Chondrocyte (in vitro differentiated cells): Measurements from ENCODE around the gene HSPG2. TPM values are rescaled to one million over a fixed set of nuclear protein-coding genes. Genes with fewer than 3 reads are reported as not detected.

Experiments used
- DNase-seq: peaks from one replicate; pipeline ENCODE4 v3.0.0; 2021; ENCODE audit warnings: mixed read lengths, low spot score
- H3K27ac Mint-ChIP-seq: one replicate; pipeline ENCODE4 v1.8.0; 2021; ENCODE audit warnings: mild to moderate bottlenecking, moderate library complexity, mixed read lengths; ENCODE audit not compliant: unreplicated experiment
- H3K27me3 Mint-ChIP-seq: 2 replicates; pipeline ENCODE4 v1.8.0; 2021; ENCODE audit warnings: low read depth, mixed read lengths
- H3K36me3 Mint-ChIP-seq: 2 replicates; pipeline ENCODE4 v1.8.0; 2021; ENCODE audit warnings: low read depth, mixed read lengths
- H3K4me1 Mint-ChIP-seq: 2 replicates; pipeline ENCODE4 v1.8.0; 2021; ENCODE audit warnings: low read depth, mild to moderate bottlenecking, mixed read lengths
- H3K4me3 Mint-ChIP-seq: one replicate; pipeline ENCODE4 v1.8.0; 2021; ENCODE audit warnings: mild to moderate bottlenecking, moderate library complexity, mixed read lengths; ENCODE audit not compliant: unreplicated experiment
- H3K9me3 Mint-ChIP-seq: 2 replicates; pipeline ENCODE4 v1.8.0; 2021; ENCODE audit warnings: low read depth, mixed read lengths
- total RNA-seq: library from RNA; stranded (reverse); gene quantifications from 3 replicates; pipeline ENCODE4 v1.2.1, GENCODE V29; 2021
- TF ChIP-seq, protein P1 (sequence below): fragments of 200-600 bp; sonication (generic); IDR thresholded peaks from 2 replicates; pipeline ENCODE4 v1.5.0; 2021; ENCODE audit warnings: antibody characterized with exemption, mild to moderate bottlenecking, moderate library complexity

HSPG2 gene
- total RNA-seq, 1 donor from 2014 or later: 481 TPM

DNA sequence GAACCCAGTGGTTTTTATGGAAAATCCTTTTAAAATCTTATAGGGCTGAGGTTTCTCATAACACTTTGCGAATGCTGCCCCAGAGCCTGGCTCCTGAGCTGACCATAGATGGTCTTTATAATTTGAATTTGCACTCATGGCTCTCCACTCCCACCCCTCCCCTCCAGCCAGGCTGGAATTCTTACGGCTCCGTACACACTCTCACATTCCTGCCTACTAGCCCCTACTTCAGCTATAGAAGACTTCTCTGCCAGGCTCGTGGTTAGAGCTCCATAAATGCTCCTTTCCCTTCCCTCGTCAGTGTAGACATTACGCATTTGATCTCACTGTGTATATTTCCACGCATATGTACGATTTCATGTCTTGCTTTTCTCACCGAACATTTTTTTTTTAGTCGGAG is 5.4 kb upstream of the HSPG2 start:
- no peaks in the 10 kb centered on the region for H3K27me3 Mint-ChIP-seq
- H3K36me3 Mint-ChIP-seq: no peaks in the 10 kb centered on the region
- H3K27ac Mint-ChIP-seq: peak overlapping the region; percentile 89
- TF ChIP-seq, protein P1, sequence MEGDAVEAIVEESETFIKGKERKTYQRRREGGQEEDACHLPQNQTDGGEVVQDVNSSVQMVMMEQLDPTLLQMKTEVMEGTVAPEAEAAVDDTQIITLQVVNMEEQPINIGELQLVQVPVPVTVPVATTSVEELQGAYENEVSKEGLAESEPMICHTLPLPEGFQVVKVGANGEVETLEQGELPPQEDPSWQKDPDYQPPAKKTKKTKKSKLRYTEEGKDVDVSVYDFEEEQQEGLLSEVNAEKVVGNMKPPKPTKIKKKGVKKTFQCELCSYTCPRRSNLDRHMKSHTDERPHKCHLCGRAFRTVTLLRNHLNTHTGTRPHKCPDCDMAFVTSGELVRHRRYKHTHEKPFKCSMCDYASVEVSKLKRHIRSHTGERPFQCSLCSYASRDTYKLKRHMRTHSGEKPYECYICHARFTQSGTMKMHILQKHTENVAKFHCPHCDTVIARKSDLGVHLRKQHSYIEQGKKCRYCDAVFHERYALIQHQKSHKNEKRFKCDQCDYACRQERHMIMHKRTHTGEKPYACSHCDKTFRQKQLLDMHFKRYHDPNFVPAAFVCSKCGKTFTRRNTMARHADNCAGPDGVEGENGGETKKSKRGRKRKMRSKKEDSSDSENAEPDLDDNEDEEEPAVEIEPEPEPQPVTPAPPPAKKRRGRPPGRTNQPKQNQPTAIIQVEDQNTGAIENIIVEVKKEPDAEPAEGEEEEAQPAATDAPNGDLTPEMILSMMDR: no peak
- no peak overlapping the region for H3K4me3 Mint-ChIP-seq
- DNase-seq: no peak
- no peaks in the 10 kb centered on the region for H3K9me3 Mint-ChIP-seq
- peaks cover 63% of the 10 kb centered on the region for H3K4me1 Mint-ChIP-seq

DNA sequence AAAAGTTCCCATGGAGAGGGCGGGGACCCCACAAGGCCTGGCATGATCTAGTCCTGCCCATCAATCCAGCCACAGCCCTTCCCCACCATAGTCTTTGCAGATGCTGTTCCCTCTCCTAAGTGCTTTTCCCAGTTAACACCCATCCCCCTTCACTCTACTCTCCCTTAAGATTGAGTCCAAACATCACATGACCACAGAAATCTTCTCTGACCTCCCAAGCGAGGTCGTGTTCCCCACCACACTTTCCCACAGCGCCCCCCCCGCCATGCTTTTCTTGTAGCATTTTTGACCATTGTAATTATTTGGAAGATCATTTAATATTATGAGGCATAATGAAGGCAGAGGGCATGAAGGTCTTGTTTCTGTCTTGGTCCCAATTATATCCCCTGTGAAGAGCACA is 4.3 kb upstream of the HSPG2 start:
- Mint-ChIP-seq H3K9me3 (no peaks in the 10 kb centered on the region), H3K27ac (peak overlapping the region; percentile 79), H3K27me3 (no peaks in the 10 kb centered on the region), H3K4me1 (peaks cover 63% of the 10 kb centered on the region), H3K36me3 (no peaks in the 10 kb centered on the region), H3K4me3 (no peak overlapping the region)
- TF ChIP-seq, protein P1: no peak
- no peak for DNase-seq

DNA sequence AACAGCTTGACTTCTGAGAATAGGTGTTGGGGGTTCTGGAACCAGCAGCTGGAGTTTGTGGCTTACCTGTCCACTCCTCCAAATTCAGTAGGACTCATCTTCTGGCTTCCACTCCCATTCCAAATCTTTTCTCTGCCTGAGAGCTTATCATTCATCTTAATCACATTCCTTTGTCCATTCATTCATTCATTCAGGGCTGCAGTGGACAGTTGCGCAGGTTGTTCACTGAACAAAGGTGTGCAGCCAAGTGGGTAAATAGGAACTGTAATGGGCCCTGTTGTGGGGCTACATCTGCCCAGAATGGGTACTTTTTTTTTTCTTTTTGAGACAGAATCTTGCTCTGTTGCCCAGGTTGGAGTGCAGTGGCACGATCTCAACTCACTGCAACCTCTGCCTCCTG is 3.4 kb upstream of the HSPG2 start:
- Mint-ChIP-seq H3K9me3 (no peaks in the 10 kb centered on the region), H3K36me3 (no peaks in the 10 kb centered on the region), H3K27me3 (no peaks in the 10 kb centered on the region), H3K4me1 (peaks cover 70% of the 10 kb centered on the region), H3K4me3 (no peak overlapping the region), H3K27ac (peak overlapping the region; percentile 96)
- TF ChIP-seq, protein P1: no peak
- no peak for DNase-seq

DNA sequence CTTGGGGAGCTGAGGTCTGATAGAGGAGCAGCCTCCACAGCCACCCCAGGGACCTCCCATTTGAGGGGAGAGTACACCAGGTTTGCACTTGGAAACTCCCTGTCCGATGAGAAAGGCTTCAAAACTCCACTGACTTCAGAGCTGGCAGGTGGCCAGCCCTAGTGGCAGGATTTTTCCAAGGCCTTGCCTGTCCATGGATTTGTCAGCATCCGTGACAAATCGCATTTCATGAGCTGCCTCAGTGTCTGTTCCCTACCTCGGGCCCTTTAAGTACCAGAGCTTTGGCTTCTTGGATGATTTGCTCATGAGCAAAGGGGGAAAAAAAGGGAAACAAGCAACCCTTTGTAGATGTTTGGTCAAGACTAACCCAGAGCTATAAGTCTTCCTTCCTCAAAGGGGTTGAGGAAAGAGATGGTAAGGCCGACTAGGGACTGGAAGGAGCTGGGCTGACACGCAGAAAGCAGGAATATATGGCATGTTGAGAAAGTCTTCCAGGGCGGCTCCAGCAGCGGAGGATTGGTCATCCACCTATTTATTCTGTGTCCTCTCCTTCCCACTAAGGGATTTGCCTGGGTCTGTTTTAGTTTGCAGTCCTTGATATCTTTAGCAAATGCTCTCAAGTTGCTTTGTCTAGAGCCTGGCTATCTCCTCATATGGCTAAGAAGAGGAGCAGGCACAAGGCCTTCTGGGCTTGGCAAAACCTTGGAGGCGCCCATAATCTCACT is 2.7 kb upstream of the HSPG2 start:
- Mint-ChIP-seq H3K36me3 (no peaks in the 10 kb centered on the region), H3K27me3 (no peaks in the 10 kb centered on the region), H3K4me1 (peaks cover 77% of the 10 kb centered on the region), H3K4me3 (no peak overlapping the region), H3K9me3 (no peaks in the 10 kb centered on the region), H3K27ac (peak overlapping the region; percentile 96)
- no peak for DNase-seq
- TF ChIP-seq, protein P1: peak; percentile 83

DNA sequence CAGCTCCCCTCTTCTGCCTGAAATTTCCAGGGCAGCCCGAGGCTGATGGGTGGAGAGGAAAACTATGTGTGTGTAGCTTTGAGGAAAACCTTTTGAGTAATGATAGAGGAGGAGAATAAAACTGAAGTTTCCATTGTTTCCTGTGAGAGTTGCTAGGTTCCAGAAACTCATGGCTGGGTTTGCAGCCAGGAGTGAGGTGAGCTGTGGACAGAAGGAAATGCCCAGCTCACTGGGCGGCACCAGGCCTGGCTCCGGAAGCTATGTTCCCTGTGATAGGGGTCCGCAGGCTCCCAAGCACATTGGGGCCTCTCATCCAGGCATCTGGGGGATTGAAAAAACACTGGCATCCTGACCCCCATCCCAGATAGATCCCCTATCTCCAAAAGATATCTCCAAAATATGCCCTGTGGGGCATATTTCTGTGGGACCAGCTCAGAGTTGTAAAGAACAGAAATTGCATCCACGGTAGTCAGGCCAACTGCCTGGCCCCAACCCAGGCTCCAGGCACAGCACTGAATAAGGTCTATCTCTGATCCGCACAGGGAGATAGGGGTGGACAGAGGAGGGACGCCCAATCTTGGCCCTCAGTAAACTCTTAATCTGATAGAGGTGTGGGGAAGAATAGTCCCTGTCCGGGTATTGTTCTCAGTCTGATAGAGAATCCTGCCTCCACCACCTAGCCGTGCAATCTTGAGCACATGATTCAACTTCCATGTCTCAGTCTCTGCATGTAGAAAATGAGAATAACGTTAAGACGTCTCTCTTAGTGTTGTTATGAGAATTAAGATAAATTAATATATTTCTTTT is 1.8 kb upstream of the HSPG2 start:
- H3K4me3 Mint-ChIP-seq: peak overlapping the region; percentile 38
- TF ChIP-seq, protein P1: no peak
- peaks cover 78% of the 10 kb centered on the region for H3K4me1 Mint-ChIP-seq

More for the DNA sequence above, 1.8 kb upstream of the HSPG2 start:
- peak overlapping the region; percentile 96 for H3K27ac Mint-ChIP-seq
- no peaks in the 10 kb centered on the region for H3K27me3 Mint-ChIP-seq
- H3K9me3 Mint-ChIP-seq: no peaks in the 10 kb centered on the region
- H3K36me3 Mint-ChIP-seq: peaks cover 3% of the 10 kb centered on the region
- DNase-seq: no peak
